CD14-positive monocyte (primary cell): Measurements from ENCODE around the gene SPOPL. TPM values are rescaled to one million over a fixed set of nuclear protein-coding genes. Genes with fewer than 3 reads are reported as not detected.

Source experiments
- DNase-seq, 3 donors: peaks; one replicate each; pipeline ENCODE4 v3.0.0-alpha.2; 2011 to 2022
- H2AFZ ChIP-seq: 2 replicates; pipeline ENCODE4 v1.6.0; 2012; ENCODE audit warnings: mild to moderate bottlenecking, low read depth, low read length, inconsistent platforms; ENCODE audit not compliant: insufficient read depth, poor library complexity, severe bottlenecking
- H3K27ac ChIP-seq, 2 donors: 1 replicate in 1 of 2; 2 replicates in 1 of 2; pipeline ENCODE4 v1.5.1; 2012 to 2013; ENCODE audit warnings: low read length in 2 of 2, control low read depth in 1 of 2, inconsistent platforms in 1 of 2, low read depth in 1 of 2, mild to moderate bottlenecking in 1 of 2
- H3K27me3 ChIP-seq, 2 donors: one replicate each; pipeline versions ENCODE4 v1.6.0 to v1.6.1; 2011 to 2013; ENCODE audit warnings: low read length in 2 of 2; ENCODE audit not compliant: control insufficient read depth in 2 of 2, insufficient read depth in 2 of 2
- H3K36me3 ChIP-seq, 2 donors: replicated peaks in 1 of 2; 1 replicate in 1 of 2; 2 replicates in 1 of 2; pipeline versions ENCODE4 v1.5.1 to v1.6.1; 2012 to 2013; ENCODE audit warnings: low read length in 2 of 2, control low read depth in 1 of 2, inconsistent platforms in 1 of 2, mild to moderate bottlenecking in 1 of 2; ENCODE audit not compliant: insufficient read depth in 2 of 2, control insufficient read depth in 1 of 2
- H3K4me1 ChIP-seq, 2 donors: 1 replicate in 1 of 2; 2 replicates in 1 of 2; pipeline versions ENCODE4 v1.5.1 to v1.6.1; 2012 to 2013; ENCODE audit warnings: low read length in 2 of 2, control low read depth in 1 of 2, inconsistent platforms in 1 of 2, mild to moderate bottlenecking in 1 of 2, moderate library complexity in 1 of 2; ENCODE audit not compliant: insufficient read depth in 2 of 2, control insufficient read depth in 1 of 2
- H3K4me2 ChIP-seq: replicated peaks from 2 replicates; pipeline ENCODE3; 2012; ENCODE audit warnings: low read length, moderate library complexity, mild to moderate bottlenecking; ENCODE audit not compliant: poor library complexity, severe bottlenecking; ENCODE audit errors: extremely low read depth
- H3K4me3 ChIP-seq, 3 experiments: fragments of 200-600 bp in 1 of 3; sonication (generic) in 1 of 3; replicated peaks in 1 of 3; 1 replicate in 2 of 3; 2 replicates in 1 of 3; pipeline ENCODE4 v1.5.1; 2011 to 2013; ENCODE audit warnings: low read length in 3 of 3, mild to moderate bottlenecking in 3 of 3, control low read depth in 2 of 3, low read depth in 2 of 3, inconsistent platforms in 1 of 3, moderate library complexity in 1 of 3
- H3K79me2 ChIP-seq: 2 replicates; pipeline ENCODE4 v1.6.0; 2012; ENCODE audit warnings: mild to moderate bottlenecking, control low read depth, inconsistent platforms, low read length, moderate library complexity; ENCODE audit not compliant: insufficient read depth
- H3K9ac ChIP-seq: 2 replicates; pipeline ENCODE4 v1.6.0; 2017; ENCODE audit warnings: low read length, mild to moderate bottlenecking; ENCODE audit not compliant: insufficient read depth, poor library complexity, severe bottlenecking
- H3K9me3 ChIP-seq, 2 donors: replicated peaks in 1 of 2; 1 replicate in 1 of 2; 2 replicates in 1 of 2; pipeline versions ENCODE4 v1.5.1 to v1.6.1; 2012 to 2013; ENCODE audit warnings: low read length in 2 of 2, control low read depth in 1 of 2; ENCODE audit not compliant: control insufficient read depth in 1 of 2, insufficient read depth in 1 of 2
- H4K20me1 ChIP-seq: 2 replicates; pipeline ENCODE4 v1.6.0; 2012; ENCODE audit warnings: mild to moderate bottlenecking, low read length, control low read depth, moderate library complexity; ENCODE audit not compliant: insufficient read depth
- H3K27ac Mint-ChIP-seq, 7 donors: one replicate each; pipeline ENCODE4 v1.8.0; 2020; ENCODE audit warnings: mild to moderate bottlenecking in 7 of 7, mixed read lengths in 7 of 7, moderate library complexity in 6 of 7, inconsistent platforms in 2 of 7
- H3K27me3 Mint-ChIP-seq, 3 donors: one replicate each; pipeline ENCODE4 v1.8.0; 2021 to 2022; ENCODE audit warnings: low read depth in 3 of 3, mild to moderate bottlenecking in 3 of 3, mixed read lengths in 3 of 3, moderate library complexity in 3 of 3, inconsistent platforms in 1 of 3
- H3K36me3 Mint-ChIP-seq, 2 donors: one replicate each; pipeline ENCODE4 v1.8.0; 2020; ENCODE audit warnings: mixed read lengths in 2 of 2, inconsistent platforms in 1 of 2, mild to moderate bottlenecking in 1 of 2
- H3K4me1 Mint-ChIP-seq: one replicate; pipeline ENCODE4 v1.8.0; 2020; ENCODE audit warnings: mild to moderate bottlenecking, mixed read lengths
- H3K4me3 Mint-ChIP-seq, 2 donors: one replicate each; pipeline ENCODE4 v1.8.0; 2020; ENCODE audit warnings: mild to moderate bottlenecking in 2 of 2, mixed read lengths in 2 of 2, moderate library complexity in 1 of 2
- H3K9me3 Mint-ChIP-seq, 7 donors: one replicate each; pipeline ENCODE4 v1.8.0; 2020 to 2022; ENCODE audit warnings: mixed read lengths in 7 of 7, mild to moderate bottlenecking in 6 of 7, moderate library complexity in 6 of 7, inconsistent platforms in 2 of 7
- CTCF ChIP-seq: fragments of 200-600 bp; IDR thresholded peaks from one replicate; pipeline ENCODE4 v1.8.0; 2022; ENCODE audit warnings: antibody characterized with exemption, mild to moderate bottlenecking
- WGBS: methylation state at CpG from one replicate; pipeline ENCODE4 v1.1.5; 2013; ENCODE audit warnings: missing lambda C conversion rate; ENCODE audit not compliant: insufficient coverage; 5-methylcytosine and 5-hydroxymethylcytosine counted together
- intact Hi-C, 2 donors: fragments of 100-400 bp; cut with micrococcal nuclease; formaldehyde crosslinking; loops; one replicate each; pipeline versions ENCODE4 v1.15.0 to v1.15.1; 2023
- polyA plus RNA-seq, 3 donors: library from polyadenylated mRNA; depleted of rRNA in 1 of 3; unstranded in 2 of 3; stranded (reverse) in 1 of 3; fragments of 300-500 nt in 2 of 3; fragments of >200 nt in 1 of 3; fragmentation: Illumina TruSeq in 2 of 3; gene quantifications; 1 replicate in 2 of 3; 2 replicates in 1 of 3; pipeline ENCODE4 v1.2.3, GENCODE V29; 2012 to 2021

The SPOPL gene
- polyA plus RNA-seq, 3 donors: 13.1 to 22.4 (median 18.1) TPM

DNA sequence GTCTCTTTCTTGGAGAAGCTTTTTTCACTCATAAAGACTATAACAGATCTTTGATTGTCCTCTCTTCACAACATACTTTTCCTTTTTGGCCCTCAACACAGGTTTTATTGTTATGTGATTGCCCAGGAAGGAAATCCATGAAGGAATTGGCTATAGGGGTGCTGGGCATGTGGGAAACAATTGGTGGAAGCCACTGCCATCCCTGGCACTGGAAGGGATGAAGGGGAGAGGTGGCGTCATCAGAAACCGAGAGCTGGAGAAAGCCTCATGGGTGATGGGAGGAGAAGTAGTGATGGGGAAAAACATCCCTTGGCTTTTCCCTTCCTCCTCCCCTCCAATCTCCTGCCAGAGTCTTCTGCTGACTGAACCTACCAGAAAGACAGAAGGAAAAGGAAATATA lies 106.2 kb downstream of the SPOPL start:
- intact Hi-C loops: no loop called here
- Mint-ChIP-seq H3K27ac (peak overlapping the region in 1 of 7 donors; percentile 5), H3K27me3 (peaks cover 0 to 2% (median 0%) of the 10 kb centered on the region in 3 donors), H3K36me3 (peaks cover 0 to 13% of the 10 kb centered on the region in 2 donors), H3K4me1 (no peaks in the 10 kb centered on the region), H3K4me3 (no peak overlapping the region), H3K9me3 (peaks cover 0 to 3% (median 1%) of the 10 kb centered on the region in 7 donors)
- Histone ChIP-seq H3K9ac (no peak overlapping the region), H3K4me2 (no peak overlapping the region), H3K36me3 (peaks cover 2 to 12% of the 10 kb centered on the region in 2 donors), H3K27me3 (no peaks in the 10 kb centered on the region), H3K79me2 (no peaks in the 10 kb centered on the region), H3K27ac (no peak overlapping the region), H3K4me1 (no peaks in the 10 kb centered on the region), H3K4me3 (no peak overlapping the region), H4K20me1 (no peaks in the 10 kb centered on the region), H2AFZ (no peak overlapping the region), H3K9me3 (no peaks in the 10 kb centered on the region)
- no CpG with 5 or more reads among the region's 2 CpGs for WGBS
- TF ChIP-seq CTCF: no peak
- no peak for DNase-seq

GRCh38 chr2:138609446-138609845 lies 107.9 kb downstream of the SPOPL start:
- intact Hi-C loops: no loop called here
- no peak overlapping the region for H2AFZ ChIP-seq
- no peaks in the 10 kb centered on the region for H3K4me1 ChIP-seq
- no peak for TF ChIP-seq CTCF
- Mint-ChIP-seq H3K27me3 (peaks cover 0 to 2% (median 2%) of the 10 kb centered on the region in 3 donors), H3K9me3 (peaks cover 0 to 3% (median 1%) of the 10 kb centered on the region in 7 donors), H3K4me3 (no peak overlapping the region), H3K27ac (no peak overlapping the region), H3K36me3 (peaks cover 0 to 5% of the 10 kb centered on the region in 2 donors), H3K4me1 (no peaks in the 10 kb centered on the region)
- WGBS: 100% methylated on average over 3 of the region's 4 CpGs
- H3K9me3 ChIP-seq: no peaks in the 10 kb centered on the region
- no peaks in the 10 kb centered on the region for H3K79me2 ChIP-seq
- DNase-seq: no peak
- H3K9ac ChIP-seq: no peak overlapping the region
- H3K27ac ChIP-seq: no peak overlapping the region
- no peaks in the 10 kb centered on the region for H4K20me1 ChIP-seq
- H3K36me3 ChIP-seq: no peaks in the 10 kb centered on the region
- H3K27me3 ChIP-seq: no peaks in the 10 kb centered on the region
- no peak overlapping the region for H3K4me3 ChIP-seq
- H3K4me2 ChIP-seq: no peak overlapping the region
